Natural killer cell (primary cell): Measurements from ENCODE around the gene CUX1. TPM values are rescaled to one million over a fixed set of nuclear protein-coding genes. Genes with fewer than 3 reads are reported as not detected.
"Not testable (repeated sequence)": the region's sequence is repeated elsewhere in the genome, so short reads cannot be mapped to it uniquely, and the experiment has no call there.

Experiments
- ATAC-seq, 3 donors: fragments of 150-1000 bp in 2 of 3; fragments of 200-7000 bp in 1 of 3; cut with Tn5 transposase; 1 replicate in 1 of 3; 2 replicates in 2 of 3; pipeline ENCODE4 v1.10.0; 2021; ENCODE audit warnings: mild to moderate bottlenecking in 2 of 3, moderate library complexity in 2 of 3
- DNase-seq, 2 donors: peaks; one replicate each; pipeline versions ENCODE4 v3.0.0 to v3.0.0-alpha.2; 2013 to 2021; ENCODE audit warnings: mixed read lengths in 1 of 2
- H3K27ac ChIP-seq: one replicate; pipeline ENCODE4 v1.5.1; 2013; ENCODE audit warnings: mild to moderate bottlenecking, low read length
- H3K27me3 ChIP-seq: one replicate; pipeline ENCODE4 v1.6.1; 2013; ENCODE audit warnings: low read length; ENCODE audit not compliant: control insufficient read depth, insufficient read depth
- H3K36me3 ChIP-seq: one replicate; pipeline ENCODE4 v1.6.1; 2013; ENCODE audit warnings: low read length; ENCODE audit not compliant: control insufficient read depth, insufficient read depth
- H3K4me1 ChIP-seq: one replicate; pipeline ENCODE4 v1.6.1; 2013; ENCODE audit warnings: low read length; ENCODE audit not compliant: control insufficient read depth, insufficient read depth
- H3K4me3 ChIP-seq: one replicate; pipeline ENCODE4 v1.5.1; 2013; ENCODE audit warnings: low read length
- H3K9me3 ChIP-seq: one replicate; pipeline ENCODE4 v1.6.1; 2013; ENCODE audit warnings: low read length; ENCODE audit not compliant: control insufficient read depth, insufficient read depth
- H3K27ac Mint-ChIP-seq, 2 donors: one replicate each; pipeline ENCODE4 v1.8.0; 2022; ENCODE audit warnings: mild to moderate bottlenecking in 2 of 2, mixed read lengths in 2 of 2, moderate library complexity in 1 of 2
- H3K27me3 Mint-ChIP-seq, 2 donors: one replicate each; pipeline ENCODE4 v1.8.0; 2022; ENCODE audit warnings: low read depth in 2 of 2, mixed read lengths in 2 of 2
- H3K36me3 Mint-ChIP-seq: one replicate; pipeline ENCODE4 v1.8.0; 2022; ENCODE audit warnings: mixed read lengths
- H3K4me1 Mint-ChIP-seq, 2 donors: one replicate each; pipeline ENCODE4 v1.8.0; 2022; ENCODE audit warnings: mixed read lengths in 2 of 2
- H3K4me3 Mint-ChIP-seq: one replicate; pipeline ENCODE4 v1.8.0; 2022; ENCODE audit warnings: mild to moderate bottlenecking, moderate library complexity, mixed read lengths
- H3K9me3 Mint-ChIP-seq, 2 donors: one replicate each; pipeline ENCODE4 v1.8.0; 2022; ENCODE audit warnings: mixed read lengths in 2 of 2
- WGBS: methylation state at CpG from one replicate; pipeline ENCODE4 v1.1.7; 2013; ENCODE audit warnings: missing lambda C conversion rate; ENCODE audit not compliant: insufficient coverage; 5-methylcytosine and 5-hydroxymethylcytosine counted together
- intact Hi-C: fragments of 100-400 bp; cut with micrococcal nuclease; formaldehyde crosslinking; loops from one replicate; pipeline ENCODE4 v1.14.2; 2022
- total RNA-seq, 4 donors: library from RNA; stranded (reverse); fragments of 120-200 nt in 1 of 4; gene quantifications; one replicate each; pipeline versions ENCODE4 v1.2.3 to v1.2.4, GENCODE V29; 2013 to 2022
- TF ChIP-seq, protein P1 (sequence below): fragments of 200-600 bp; IDR thresholded peaks from one replicate; pipeline ENCODE4 v1.8.0; 2022; ENCODE audit warnings: antibody characterized with exemption

Gene CUX1
- total RNA-seq, 3 donors from 2014 or later (not counting 1 experiment from before 2014, with no cell fraction given), result 59.8 to 77.4 (median 73.6) TPM

DNA sequence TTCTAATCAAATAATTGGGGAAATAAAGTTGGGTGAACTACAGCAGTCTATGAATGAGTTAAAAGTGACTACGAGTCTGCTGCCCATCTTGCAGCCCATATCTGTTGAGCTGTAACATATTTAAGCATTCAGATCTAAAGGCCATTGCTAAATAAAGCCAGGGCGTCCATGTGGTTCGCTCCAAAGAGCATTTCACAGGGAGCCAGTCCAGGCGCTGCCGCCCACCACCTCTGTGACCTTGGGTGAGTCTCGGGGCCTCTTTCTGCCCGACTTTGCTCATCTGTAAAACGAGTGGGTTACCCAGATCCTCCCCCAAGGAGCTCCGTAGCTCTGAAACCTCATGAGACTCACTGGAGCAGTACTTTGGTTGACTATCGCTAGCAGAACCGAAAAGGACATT, 223.1 kb downstream of the CUX1 start:
- Mint-ChIP-seq H3K9me3 (no peaks in the 10 kb centered on the region), H3K27ac (no peak overlapping the region), H3K4me1 (peaks cover 21 to 28% of the 10 kb centered on the region in 2 donors), H3K36me3 (no peaks in the 10 kb centered on the region), H3K4me3 (no peak overlapping the region), H3K27me3 (no peaks in the 10 kb centered on the region)
- H3K27me3 ChIP-seq, result no peaks in the 10 kb centered on the region
- H3K27ac ChIP-seq, result no peak overlapping the region
- intact Hi-C loops, result no loop called here
- 88% methylated on average over 11 of the region's 11 CpGs for WGBS
- no peak for DNase-seq
- TF ChIP-seq, protein P1, sequence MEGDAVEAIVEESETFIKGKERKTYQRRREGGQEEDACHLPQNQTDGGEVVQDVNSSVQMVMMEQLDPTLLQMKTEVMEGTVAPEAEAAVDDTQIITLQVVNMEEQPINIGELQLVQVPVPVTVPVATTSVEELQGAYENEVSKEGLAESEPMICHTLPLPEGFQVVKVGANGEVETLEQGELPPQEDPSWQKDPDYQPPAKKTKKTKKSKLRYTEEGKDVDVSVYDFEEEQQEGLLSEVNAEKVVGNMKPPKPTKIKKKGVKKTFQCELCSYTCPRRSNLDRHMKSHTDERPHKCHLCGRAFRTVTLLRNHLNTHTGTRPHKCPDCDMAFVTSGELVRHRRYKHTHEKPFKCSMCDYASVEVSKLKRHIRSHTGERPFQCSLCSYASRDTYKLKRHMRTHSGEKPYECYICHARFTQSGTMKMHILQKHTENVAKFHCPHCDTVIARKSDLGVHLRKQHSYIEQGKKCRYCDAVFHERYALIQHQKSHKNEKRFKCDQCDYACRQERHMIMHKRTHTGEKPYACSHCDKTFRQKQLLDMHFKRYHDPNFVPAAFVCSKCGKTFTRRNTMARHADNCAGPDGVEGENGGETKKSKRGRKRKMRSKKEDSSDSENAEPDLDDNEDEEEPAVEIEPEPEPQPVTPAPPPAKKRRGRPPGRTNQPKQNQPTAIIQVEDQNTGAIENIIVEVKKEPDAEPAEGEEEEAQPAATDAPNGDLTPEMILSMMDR, result no peak
- no peaks in the 10 kb centered on the region for H3K9me3 ChIP-seq
- ATAC-seq, result no peak
- H3K4me1 ChIP-seq, result peaks cover 13% of the 10 kb centered on the region
- no peak overlapping the region for H3K4me3 ChIP-seq
- H3K36me3 ChIP-seq, result no peaks in the 10 kb centered on the region

DNA sequence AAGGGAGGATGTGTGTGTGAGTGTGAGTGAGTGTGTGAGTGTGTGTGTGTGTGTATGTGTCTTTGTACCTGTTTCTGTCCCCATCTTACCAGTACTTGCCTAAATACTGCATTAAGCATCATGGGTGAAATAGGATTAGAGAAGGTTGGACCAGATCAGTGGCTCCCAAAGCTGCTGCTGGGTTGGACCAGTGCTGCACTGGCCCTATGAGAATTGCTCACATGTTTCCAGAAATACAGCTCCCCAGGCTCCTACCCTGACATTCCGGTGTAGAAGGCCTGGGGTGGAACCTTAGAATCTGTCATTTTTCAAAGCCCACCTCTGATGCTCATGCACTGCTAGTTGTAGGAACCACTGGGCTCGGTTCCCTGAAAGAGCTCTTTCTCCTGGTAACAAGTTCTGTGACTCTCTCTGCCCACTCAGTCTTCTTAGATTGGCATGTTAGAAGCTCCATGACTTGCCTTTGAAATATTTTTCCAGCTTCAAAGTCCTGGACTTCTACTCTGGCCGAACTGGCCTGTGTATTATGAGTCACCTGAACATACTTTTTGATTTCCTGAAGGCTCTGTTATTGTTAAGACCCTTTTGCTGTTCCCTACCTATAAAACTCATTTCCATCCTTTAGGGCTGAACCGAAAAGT, 224.7 kb downstream of the CUX1 start:
- Histone ChIP-seq H3K36me3 (no peaks in the 10 kb centered on the region), H3K4me1 (peaks cover 20% of the 10 kb centered on the region), H3K27me3 (no peaks in the 10 kb centered on the region), H3K4me3 (no peak overlapping the region), H3K9me3 (no peaks in the 10 kb centered on the region), H3K27ac (no peak overlapping the region)
- no peak for DNase-seq
- WGBS, result 95% methylated on average over 4 of the region's 4 CpGs
- H3K27ac Mint-ChIP-seq, result no peak overlapping the region
- no peak overlapping the region for H3K4me3 Mint-ChIP-seq
- no peak for ATAC-seq
- peaks cover 29 to 32% of the 10 kb centered on the region in 2 donors for H3K4me1 Mint-ChIP-seq
- TF ChIP-seq, protein P1, result no peak
- no peaks in the 10 kb centered on the region for H3K9me3 Mint-ChIP-seq
- H3K36me3 Mint-ChIP-seq, result no peaks in the 10 kb centered on the region
- H3K27me3 Mint-ChIP-seq, result no peaks in the 10 kb centered on the region
- intact Hi-C loops, result no loop called here

DNA sequence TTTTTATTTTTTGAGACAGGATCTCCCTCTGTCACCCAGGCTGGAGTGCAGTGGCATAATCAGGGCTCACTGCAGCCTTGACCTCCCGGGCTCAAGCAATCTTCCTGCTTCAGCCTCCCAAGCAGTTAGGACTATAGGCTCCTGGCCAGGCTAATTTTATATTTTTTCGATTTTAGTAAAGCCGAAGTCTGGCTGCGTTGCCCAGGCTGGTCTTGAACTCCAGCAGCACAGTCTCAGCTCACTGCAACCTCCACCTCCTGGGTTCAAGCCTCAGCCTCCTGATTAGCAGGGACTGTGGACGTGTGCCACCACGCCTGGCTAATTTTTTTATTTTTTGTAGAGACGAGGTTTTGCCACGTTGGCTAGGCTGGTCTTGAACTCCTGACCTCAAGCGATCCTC, 225.4 kb downstream of the CUX1 start:
- H3K27me3 ChIP-seq, H3K27ac Mint-ChIP-seq, H3K27ac ChIP-seq, H3K4me3 Mint-ChIP-seq, H3K36me3 ChIP-seq, intact Hi-C loops, H3K9me3 ChIP-seq, H3K27me3 Mint-ChIP-seq, H3K36me3 Mint-ChIP-seq, H3K4me3 ChIP-seq, ATAC-seq, DNase-seq, H3K9me3 Mint-ChIP-seq: not testable (repeated sequence)
- H3K4me1 ChIP-seq, result peaks cover 20% of the 10 kb centered on the region
- H3K4me1 Mint-ChIP-seq, result peaks cover 32 to 33% of the 10 kb centered on the region in 2 donors
- 68% methylated on average over 9 of the region's 9 CpGs for WGBS

DNA sequence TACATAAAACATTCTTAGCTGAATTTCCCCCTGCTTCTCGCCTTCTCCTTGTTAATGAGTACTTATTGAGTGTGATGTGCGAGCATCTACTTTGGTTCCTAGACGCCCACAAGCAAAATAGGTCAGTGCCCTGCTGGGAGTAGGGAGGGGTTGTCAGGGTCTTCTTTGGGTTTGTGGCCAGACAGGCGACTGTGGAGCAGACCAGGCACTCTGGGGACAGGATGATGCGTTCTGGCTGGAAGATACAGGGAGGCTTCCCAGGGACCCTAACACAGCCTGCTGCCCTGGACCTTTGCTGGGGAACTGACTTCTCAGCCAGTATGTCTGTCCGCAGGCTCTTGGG, 227.2 kb downstream of the CUX1 start:
- DNase-seq, result no peak
- TF ChIP-seq, protein P1, result no peak
- no peaks in the 10 kb centered on the region for H3K9me3 ChIP-seq
- ATAC-seq, result peak in 1 of 3 donors; percentile 39
- peak overlapping the region; percentile 21 to 34 for H3K27ac Mint-ChIP-seq
- H3K27me3 Mint-ChIP-seq, result no peaks in the 10 kb centered on the region
- peaks cover 20% of the 10 kb centered on the region for H3K4me1 ChIP-seq
- H3K4me3 Mint-ChIP-seq, result peak overlapping the region; percentile 64
- peaks cover 32 to 39% of the 10 kb centered on the region in 2 donors for H3K4me1 Mint-ChIP-seq
- WGBS, result 60% methylated on average over 6 of the region's 6 CpGs
- H3K27ac ChIP-seq, result no peak overlapping the region
- H3K9me3 Mint-ChIP-seq, result no peaks in the 10 kb centered on the region
- H3K27me3 ChIP-seq, result no peaks in the 10 kb centered on the region
- no peaks in the 10 kb centered on the region for H3K36me3 ChIP-seq
- no peaks in the 10 kb centered on the region for H3K36me3 Mint-ChIP-seq
- H3K4me3 ChIP-seq, result no peak overlapping the region
- intact Hi-C loops, result no loop called here
